ENCODE measurements around the gene CD6.

CD6 gene

DNA sequence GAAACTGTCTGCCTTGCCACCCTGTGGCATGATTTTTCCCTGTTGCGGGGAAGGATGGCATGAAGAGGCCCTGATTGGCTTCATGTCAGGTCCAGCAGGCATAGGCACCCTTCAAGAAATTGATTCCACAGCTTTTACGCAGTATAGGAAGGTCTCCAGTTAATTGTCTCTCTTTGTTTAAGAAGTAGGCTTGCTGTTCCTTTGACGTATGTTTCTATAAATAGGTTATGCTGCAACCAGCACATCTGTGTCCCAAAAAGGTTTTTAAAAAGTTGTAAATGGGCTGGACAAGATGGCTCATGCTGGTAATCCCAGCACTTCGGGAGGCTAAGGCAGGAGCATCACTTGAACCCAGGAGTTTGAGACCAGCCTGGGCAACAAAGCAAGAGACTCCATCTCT, 62.6 kb downstream of the CD6 start:
- H3K4me3 ChIP-seq (ENCODE audit: low read depth, low read length): no peak overlapping the region
- CTCF ChIA-PET: interaction anchor here (1.2 kb wide), 1 partner anchor 13 kb away, joined by 3 read pairs; no protein-coding TSS in a partner anchor
- POLR2A ChIA-PET: no interaction called here
- no peak for TF ChIP-seq ZNF398 (tag by site-specific recombination; IDR thresholded peaks at IDR 0.05)
- no peak for TF ChIP-seq ZNF362 (tag by site-specific recombination; IDR thresholded peaks at IDR 0.05)
- TF ChIP-seq, protein P1, sequence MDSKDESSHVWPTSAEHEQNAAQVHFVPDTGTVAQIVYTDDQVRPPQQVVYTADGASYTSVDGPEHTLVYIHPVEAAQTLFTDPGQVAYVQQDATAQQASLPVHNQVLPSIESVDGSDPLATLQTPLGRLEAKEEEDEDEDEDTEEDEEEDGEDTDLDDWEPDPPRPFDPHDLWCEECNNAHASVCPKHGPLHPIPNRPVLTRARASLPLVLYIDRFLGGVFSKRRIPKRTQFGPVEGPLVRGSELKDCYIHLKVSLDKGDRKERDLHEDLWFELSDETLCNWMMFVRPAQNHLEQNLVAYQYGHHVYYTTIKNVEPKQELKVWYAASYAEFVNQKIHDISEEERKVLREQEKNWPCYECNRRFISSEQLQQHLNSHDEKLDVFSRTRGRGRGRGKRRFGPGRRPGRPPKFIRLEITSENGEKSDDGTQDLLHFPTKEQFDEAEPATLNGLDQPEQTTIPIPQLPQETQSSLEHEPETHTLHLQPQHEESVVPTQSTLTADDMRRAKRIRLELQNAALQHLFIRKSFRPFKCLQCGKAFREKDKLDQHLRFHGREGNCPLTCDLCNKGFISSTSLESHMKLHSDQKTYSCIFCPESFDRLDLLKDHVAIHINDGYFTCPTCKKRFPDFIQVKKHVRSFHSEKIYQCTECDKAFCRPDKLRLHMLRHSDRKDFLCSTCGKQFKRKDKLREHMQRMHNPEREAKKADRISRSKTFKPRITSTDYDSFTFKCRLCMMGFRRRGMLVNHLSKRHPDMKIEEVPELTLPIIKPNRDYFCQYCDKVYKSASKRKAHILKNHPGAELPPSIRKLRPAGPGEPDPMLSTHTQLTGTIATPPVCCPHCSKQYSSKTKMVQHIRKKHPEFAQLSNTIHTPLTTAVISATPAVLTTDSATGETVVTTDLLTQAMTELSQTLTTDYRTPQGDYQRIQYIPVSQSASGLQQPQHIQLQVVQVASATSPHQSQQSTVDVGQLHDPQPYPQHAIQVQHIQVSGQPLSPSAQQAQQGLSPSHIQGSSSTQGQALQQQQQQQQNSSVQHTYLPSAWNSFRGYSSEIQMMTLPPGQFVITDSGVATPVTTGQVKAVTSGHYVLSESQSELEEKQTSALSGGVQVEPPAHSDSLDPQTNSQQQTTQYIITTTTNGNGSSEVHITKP (tag by site-specific recombination; IDR thresholded peaks at IDR 0.05): no peak
- no peak for TF ChIP-seq ZNF132 (tag by site-specific recombination; IDR thresholded peaks at IDR 0.05; ENCODE audit: borderline replicate concordance)
- no peak for TF ChIP-seq ZNF416 (tag by site-specific recombination; IDR thresholded peaks at IDR 0.05)
- no peak for TF ChIP-seq ZNF114 (tag by site-specific recombination; IDR thresholded peaks at IDR 0.05)
- TF ChIP-seq ZNF274 (IDR thresholded peaks at IDR 0.05; ENCODE audit: low read length): no peak
- no peak for TF ChIP-seq ZNF274 (tag by site-specific recombination; IDR thresholded peaks at IDR 0.05; ENCODE audit: borderline replicate concordance)
- TF ChIP-seq PBX3 (CRISPR knock-in tag; IDR thresholded peaks at IDR 0.05): no peak
- no peak for TF ChIP-seq ZNF571 (tag by site-specific recombination; IDR thresholded peaks at IDR 0.05)
- no peak for TF ChIP-seq ZNF776 (tag by site-specific recombination; IDR thresholded peaks at IDR 0.05; ENCODE audit: borderline replicate concordance)
- TF ChIP-seq, protein P2, sequence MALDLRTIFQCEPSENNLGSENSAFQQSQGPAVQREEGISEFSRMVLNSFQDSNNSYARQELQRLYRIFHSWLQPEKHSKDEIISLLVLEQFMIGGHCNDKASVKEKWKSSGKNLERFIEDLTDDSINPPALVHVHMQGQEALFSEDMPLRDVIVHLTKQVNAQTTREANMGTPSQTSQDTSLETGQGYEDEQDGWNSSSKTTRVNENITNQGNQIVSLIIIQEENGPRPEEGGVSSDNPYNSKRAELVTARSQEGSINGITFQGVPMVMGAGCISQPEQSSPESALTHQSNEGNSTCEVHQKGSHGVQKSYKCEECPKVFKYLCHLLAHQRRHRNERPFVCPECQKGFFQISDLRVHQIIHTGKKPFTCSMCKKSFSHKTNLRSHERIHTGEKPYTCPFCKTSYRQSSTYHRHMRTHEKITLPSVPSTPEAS (tag by site-specific recombination; IDR thresholded peaks at IDR 0.05): no peak
- no peak for TF ChIP-seq ZNF24 (tag by site-specific recombination; IDR thresholded peaks at IDR 0.05)
- no peak for TF ChIP-seq HOXA7 (CRISPR knock-in tag; IDR thresholded peaks at IDR 0.05; ENCODE audit: borderline replicate concordance)
- TF ChIP-seq YY2 (tag by site-specific recombination; IDR thresholded peaks at IDR 0.05): no peak
- TF ChIP-seq ZNF214 (tag by site-specific recombination; IDR thresholded peaks at IDR 0.05; ENCODE audit: borderline replicate concordance): no peak
- TF ChIP-seq ZNF76 (tag by site-specific recombination; IDR thresholded peaks at IDR 0.05; ENCODE audit: borderline replicate concordance, low read depth): no peak
- no peak for TF ChIP-seq PRDM4 (tag by site-specific recombination; IDR thresholded peaks at IDR 0.05)
- no peak for TF ChIP-seq ZSCAN16 (tag by site-specific recombination; IDR thresholded peaks at IDR 0.05)
- no peak for TF ChIP-seq ZNF514 (tag by site-specific recombination; IDR thresholded peaks at IDR 0.05)
- no peak overlapping the region for H3K27ac ChIP-seq (ENCODE audit: extremely low read depth, low read depth, low read length)
- H3K4me1 ChIP-seq (ENCODE audit: control insufficient read depth, insufficient read depth, low read length): no peaks in the 10 kb centered on the region
- no peaks in the 10 kb centered on the region for H3K36me3 ChIP-seq (ENCODE audit: control insufficient read depth in 2 of 2, insufficient read depth in 1 of 2, low read length in 2 of 2)
- no peaks in the 10 kb centered on the region for H3K9me3 ChIP-seq (ENCODE audit: control insufficient read depth, insufficient read depth, low read depth, low read length)

All from HEK293 (cell line).